CD14-positive monocyte (primary cell): ENCODE results near the gene CIART. TPM values are rescaled to one million over a fixed set of nuclear protein-coding genes. Genes with fewer than 3 reads are reported as not detected.
A peak's percentile ranks its signal among the peaks of the same experiment; 100 is the strongest.

Source experiments
- DNase-seq, 3 donors: peaks; one replicate each; pipeline ENCODE4 v3.0.0-alpha.2; 2011 to 2022
- H2AFZ ChIP-seq: 2 replicates; pipeline ENCODE4 v1.6.0; 2012; ENCODE audit warnings: mild to moderate bottlenecking, low read depth, low read length, inconsistent platforms; ENCODE audit not compliant: insufficient read depth, poor library complexity, severe bottlenecking
- H3K27ac ChIP-seq, 2 donors: 1 replicate in 1 of 2; 2 replicates in 1 of 2; pipeline ENCODE4 v1.5.1; 2012 to 2013; ENCODE audit warnings: low read length in 2 of 2, control low read depth in 1 of 2, inconsistent platforms in 1 of 2, low read depth in 1 of 2, mild to moderate bottlenecking in 1 of 2
- H3K27me3 ChIP-seq, 2 donors: one replicate each; pipeline versions ENCODE4 v1.6.0 to v1.6.1; 2011 to 2013; ENCODE audit warnings: low read length in 2 of 2; ENCODE audit not compliant: control insufficient read depth in 2 of 2, insufficient read depth in 2 of 2
- H3K36me3 ChIP-seq, 2 donors: replicated peaks in 1 of 2; 1 replicate in 1 of 2; 2 replicates in 1 of 2; pipeline versions ENCODE4 v1.5.1 to v1.6.1; 2012 to 2013; ENCODE audit warnings: low read length in 2 of 2, control low read depth in 1 of 2, inconsistent platforms in 1 of 2, mild to moderate bottlenecking in 1 of 2; ENCODE audit not compliant: insufficient read depth in 2 of 2, control insufficient read depth in 1 of 2
- H3K4me1 ChIP-seq, 2 donors: 1 replicate in 1 of 2; 2 replicates in 1 of 2; pipeline versions ENCODE4 v1.5.1 to v1.6.1; 2012 to 2013; ENCODE audit warnings: low read length in 2 of 2, control low read depth in 1 of 2, inconsistent platforms in 1 of 2, mild to moderate bottlenecking in 1 of 2, moderate library complexity in 1 of 2; ENCODE audit not compliant: insufficient read depth in 2 of 2, control insufficient read depth in 1 of 2
- H3K4me2 ChIP-seq: replicated peaks from 2 replicates; pipeline ENCODE3; 2012; ENCODE audit warnings: low read length, moderate library complexity, mild to moderate bottlenecking; ENCODE audit not compliant: poor library complexity, severe bottlenecking; ENCODE audit errors: extremely low read depth
- H3K4me3 ChIP-seq, 3 experiments: fragments of 200-600 bp in 1 of 3; sonication (generic) in 1 of 3; replicated peaks in 1 of 3; 1 replicate in 2 of 3; 2 replicates in 1 of 3; pipeline ENCODE4 v1.5.1; 2011 to 2013; ENCODE audit warnings: low read length in 3 of 3, mild to moderate bottlenecking in 3 of 3, control low read depth in 2 of 3, low read depth in 2 of 3, inconsistent platforms in 1 of 3, moderate library complexity in 1 of 3
- H3K79me2 ChIP-seq: 2 replicates; pipeline ENCODE4 v1.6.0; 2012; ENCODE audit warnings: mild to moderate bottlenecking, control low read depth, inconsistent platforms, low read length, moderate library complexity; ENCODE audit not compliant: insufficient read depth
- H3K9ac ChIP-seq: 2 replicates; pipeline ENCODE4 v1.6.0; 2017; ENCODE audit warnings: low read length, mild to moderate bottlenecking; ENCODE audit not compliant: insufficient read depth, poor library complexity, severe bottlenecking
- H3K9me3 ChIP-seq, 2 donors: replicated peaks in 1 of 2; 1 replicate in 1 of 2; 2 replicates in 1 of 2; pipeline versions ENCODE4 v1.5.1 to v1.6.1; 2012 to 2013; ENCODE audit warnings: low read length in 2 of 2, control low read depth in 1 of 2; ENCODE audit not compliant: control insufficient read depth in 1 of 2, insufficient read depth in 1 of 2
- H4K20me1 ChIP-seq: 2 replicates; pipeline ENCODE4 v1.6.0; 2012; ENCODE audit warnings: mild to moderate bottlenecking, low read length, control low read depth, moderate library complexity; ENCODE audit not compliant: insufficient read depth
- H3K27ac Mint-ChIP-seq, 7 donors: one replicate each; pipeline ENCODE4 v1.8.0; 2020; ENCODE audit warnings: mild to moderate bottlenecking in 7 of 7, mixed read lengths in 7 of 7, moderate library complexity in 6 of 7, inconsistent platforms in 2 of 7
- H3K27me3 Mint-ChIP-seq, 3 donors: one replicate each; pipeline ENCODE4 v1.8.0; 2021 to 2022; ENCODE audit warnings: low read depth in 3 of 3, mild to moderate bottlenecking in 3 of 3, mixed read lengths in 3 of 3, moderate library complexity in 3 of 3, inconsistent platforms in 1 of 3
- H3K36me3 Mint-ChIP-seq, 2 donors: one replicate each; pipeline ENCODE4 v1.8.0; 2020; ENCODE audit warnings: mixed read lengths in 2 of 2, inconsistent platforms in 1 of 2, mild to moderate bottlenecking in 1 of 2
- H3K4me1 Mint-ChIP-seq: one replicate; pipeline ENCODE4 v1.8.0; 2020; ENCODE audit warnings: mild to moderate bottlenecking, mixed read lengths
- H3K4me3 Mint-ChIP-seq, 2 donors: one replicate each; pipeline ENCODE4 v1.8.0; 2020; ENCODE audit warnings: mild to moderate bottlenecking in 2 of 2, mixed read lengths in 2 of 2, moderate library complexity in 1 of 2
- H3K9me3 Mint-ChIP-seq, 7 donors: one replicate each; pipeline ENCODE4 v1.8.0; 2020 to 2022; ENCODE audit warnings: mixed read lengths in 7 of 7, mild to moderate bottlenecking in 6 of 7, moderate library complexity in 6 of 7, inconsistent platforms in 2 of 7
- WGBS: methylation state at CpG from one replicate; pipeline ENCODE4 v1.1.5; 2013; ENCODE audit warnings: missing lambda C conversion rate; ENCODE audit not compliant: insufficient coverage; 5-methylcytosine and 5-hydroxymethylcytosine counted together
- intact Hi-C, 2 donors: fragments of 100-400 bp; cut with micrococcal nuclease; formaldehyde crosslinking; loops; one replicate each; pipeline versions ENCODE4 v1.15.0 to v1.15.1; 2023
- polyA plus RNA-seq, 3 donors: library from polyadenylated mRNA; depleted of rRNA in 1 of 3; unstranded in 2 of 3; stranded (reverse) in 1 of 3; fragments of 300-500 nt in 2 of 3; fragments of >200 nt in 1 of 3; fragmentation: Illumina TruSeq in 2 of 3; gene quantifications; 1 replicate in 2 of 3; 2 replicates in 1 of 3; pipeline ENCODE4 v1.2.3, GENCODE V29; 2012 to 2021
- small RNA-seq: library from RNA; depleted of rRNA; stranded (forward); fragments of <200 nt; gene quantifications from one replicate; pipeline ENCODE3, GENCODE V24; 2012; ENCODE audit warnings: low read depth; ENCODE audit not compliant: insufficient read length
- TF ChIP-seq, protein P1 (sequence below): fragments of 200-600 bp; IDR thresholded peaks from one replicate; pipeline ENCODE4 v1.8.0; 2022; ENCODE audit warnings: antibody characterized with exemption, mild to moderate bottlenecking

CIART gene
- polyA plus RNA-seq, 3 donors = 0.61 TPM; not detected in 2

DNA sequence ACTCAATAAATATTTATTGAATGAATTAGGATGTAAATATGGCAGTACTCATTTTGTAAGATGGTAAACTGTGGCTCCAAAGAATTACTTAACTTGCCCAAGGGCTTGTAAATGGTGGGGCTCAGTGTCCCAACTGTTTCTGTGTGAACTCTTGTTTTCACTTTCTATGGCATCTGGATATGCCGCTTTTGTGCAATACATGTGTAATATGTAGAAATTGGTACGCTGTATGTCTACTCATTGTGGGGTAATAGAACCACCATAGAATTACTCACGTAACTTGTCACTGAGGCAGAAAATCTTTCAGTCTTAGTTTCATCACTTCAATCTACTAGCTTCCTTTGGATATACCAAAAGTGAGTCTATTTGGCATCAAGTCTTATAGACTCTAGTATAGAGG is 40.0 kb downstream of the CIART start:
- Histone ChIP-seq H2AFZ (no peak overlapping the region), H3K4me2 (peak overlapping the region; percentile 90), H3K36me3 (peaks cover 24 to 33% of the 10 kb centered on the region in 2 donors), H3K4me3 (peak overlapping the region; percentile 86 to 94 (median 93)), H3K27me3 (no peaks in the 10 kb centered on the region), H4K20me1 (peaks cover 14% of the 10 kb centered on the region), H3K79me2 (peaks cover 59% of the 10 kb centered on the region), H3K9me3 (no peaks in the 10 kb centered on the region), H3K9ac (peak overlapping the region; percentile 81), H3K4me1 (peaks cover 21% of the 10 kb centered on the region in 2 donors), H3K27ac (peak overlapping the region; percentile 49 to 93)
- Mint-ChIP-seq H3K36me3 (peaks cover 29 to 42% of the 10 kb centered on the region in 2 donors), H3K4me3 (peak overlapping the region; percentile 99 to 100), H3K27ac (peak overlapping the region; percentile 99 to 100 (median 100)), H3K4me1 (peaks cover 19% of the 10 kb centered on the region), H3K9me3 (no peaks in the 10 kb centered on the region), H3K27me3 (no peaks in the 10 kb centered on the region)
- intact Hi-C loops = loop anchor here (2.0 to 5.0 kb wide), 2 partner anchors 40 to 54 kb away; partner anchors contain the start of genes RPRD2 (in 2 of the 2) and APH1A (in 1 of the 2)
- DNase-seq = peak; percentile 91 to 98 (median 97)
- TF ChIP-seq, protein P1, sequence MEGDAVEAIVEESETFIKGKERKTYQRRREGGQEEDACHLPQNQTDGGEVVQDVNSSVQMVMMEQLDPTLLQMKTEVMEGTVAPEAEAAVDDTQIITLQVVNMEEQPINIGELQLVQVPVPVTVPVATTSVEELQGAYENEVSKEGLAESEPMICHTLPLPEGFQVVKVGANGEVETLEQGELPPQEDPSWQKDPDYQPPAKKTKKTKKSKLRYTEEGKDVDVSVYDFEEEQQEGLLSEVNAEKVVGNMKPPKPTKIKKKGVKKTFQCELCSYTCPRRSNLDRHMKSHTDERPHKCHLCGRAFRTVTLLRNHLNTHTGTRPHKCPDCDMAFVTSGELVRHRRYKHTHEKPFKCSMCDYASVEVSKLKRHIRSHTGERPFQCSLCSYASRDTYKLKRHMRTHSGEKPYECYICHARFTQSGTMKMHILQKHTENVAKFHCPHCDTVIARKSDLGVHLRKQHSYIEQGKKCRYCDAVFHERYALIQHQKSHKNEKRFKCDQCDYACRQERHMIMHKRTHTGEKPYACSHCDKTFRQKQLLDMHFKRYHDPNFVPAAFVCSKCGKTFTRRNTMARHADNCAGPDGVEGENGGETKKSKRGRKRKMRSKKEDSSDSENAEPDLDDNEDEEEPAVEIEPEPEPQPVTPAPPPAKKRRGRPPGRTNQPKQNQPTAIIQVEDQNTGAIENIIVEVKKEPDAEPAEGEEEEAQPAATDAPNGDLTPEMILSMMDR = no peak
- WGBS = no CpG with 5 or more reads among the region's 3 CpGs

DNA sequence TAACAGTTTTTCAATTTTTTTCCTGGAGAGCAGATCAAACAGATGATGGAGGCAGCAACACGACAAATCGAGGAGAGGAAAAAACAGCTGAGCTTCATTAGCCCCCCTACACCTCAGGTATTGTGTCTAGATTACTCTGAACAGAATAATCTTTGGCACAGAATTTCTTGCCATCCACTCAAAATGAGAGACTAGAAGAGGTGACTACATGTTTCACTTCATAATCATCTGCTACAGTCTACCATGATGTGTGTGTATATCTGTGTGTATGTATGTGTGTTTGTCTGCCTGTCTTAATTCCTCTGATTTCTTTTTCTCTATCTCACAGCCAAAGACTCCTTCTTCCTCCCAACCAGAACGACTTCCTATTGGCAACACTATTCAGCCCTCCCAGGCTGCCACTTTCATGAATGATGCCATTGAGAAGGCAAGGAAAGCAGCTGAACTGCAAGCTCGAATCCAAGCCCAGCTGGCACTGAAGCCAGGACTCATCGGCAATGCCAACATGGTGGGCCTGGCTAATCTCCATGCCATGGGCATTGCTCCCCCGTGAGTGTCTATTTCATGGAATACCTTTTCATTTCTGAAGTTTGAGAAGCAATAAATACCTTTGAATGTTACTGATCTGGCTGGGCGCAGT is 50.4 kb downstream of the CIART start:
- Histone ChIP-seq H3K27ac (peak overlapping the region in 1 of 2 donors; percentile 32), H3K36me3 (peaks cover 91 to 100% of the 10 kb centered on the region in 2 donors), H3K9me3 (no peaks in the 10 kb centered on the region), H4K20me1 (peaks cover 8% of the 10 kb centered on the region), H3K9ac (no peak overlapping the region), H3K4me2 (no peak overlapping the region), H3K4me1 (no peaks in the 10 kb centered on the region), H2AFZ (no peak overlapping the region), H3K4me3 (no peak overlapping the region), H3K27me3 (no peaks in the 10 kb centered on the region), H3K79me2 (peaks cover 18% of the 10 kb centered on the region)
- TF ChIP-seq, protein P1 = no peak
- Mint-ChIP-seq H3K36me3 (peaks cover 74 to 98% of the 10 kb centered on the region in 2 donors), H3K4me3 (no peak overlapping the region), H3K27me3 (peaks cover 0 to 2% (median 0%) of the 10 kb centered on the region in 3 donors), H3K4me1 (no peaks in the 10 kb centered on the region), H3K27ac (peak overlapping the region in 1 of 7 donors; percentile 11), H3K9me3 (peaks cover 0 to 2% (median 0%) of the 10 kb centered on the region in 7 donors)
- no peak for DNase-seq
- intact Hi-C loops = no loop called here
- 95% methylated on average over 5 of the region's 7 CpGs for WGBS

Small RNA genes within 50 kb of the gene (small RNA-seq; reads per million reads assigned to genes)
- 9.4 reads per million, percentile 73 among the genes with 10 or more reads in this experiment for gene RNU2-17P

Other genes starting within 250 kb of the CIART start
- 10 to 100 TPM; 36.0 to 41.9 (median 36.8) TPM for gene VPS45, start 214.8 kb upstream of the CIART start, polyA plus RNA-seq
- gene PLEKHO1, start 132.6 kb upstream of the CIART start, polyA plus RNA-seq = 100 to 1,000 TPM in 2 of 3 donors, 10 to 100 TPM in 1; 87.2 to 170 (median 110) TPM
- gene ANP32E, start 46.4 kb upstream of the CIART start, polyA plus RNA-seq = 10 to 100 TPM in 2 of 3 donors, 1 to 10 TPM in 1; 4.6 to 26.6 (median 20.4) TPM
- gene CA14, start 24.8 kb upstream of the CIART start, polyA plus RNA-seq = not detected
- gene APH1A, start 13.5 kb upstream of the CIART start, polyA plus RNA-seq = 100 to 1,000 TPM in 1 of 3 donors, 10 to 100 TPM in 2; 83.7 to 134 (median 83.9) TPM
- gene C1orf54, start 9.8 kb upstream of the CIART start, polyA plus RNA-seq = 10 to 100 TPM in 1 of 3 donors, 1 to 10 TPM in 2; 9.2 to 14.5 (median 10.0) TPM
- gene MRPS21, start 11.3 kb downstream of the CIART start, polyA plus RNA-seq = 10 to 100 TPM; 42.3 to 53.0 (median 49.6) TPM
- gene PRPF3, start 39.0 kb downstream of the CIART start, polyA plus RNA-seq = 10 to 100 TPM in 1 of 3 donors, 1 to 10 TPM in 2; 5.9 to 84.7 (median 7.9) TPM
- 1 to 10 TPM; 5.9 to 9.7 (median 8.2) TPM for gene RPRD2, start 81.6 kb downstream of the CIART start, polyA plus RNA-seq
- gene TARS2, start 204.9 kb downstream of the CIART start, polyA plus RNA-seq = 10 to 100 TPM; 12.0 to 14.7 (median 14.6) TPM
- gene ECM1, start 225.6 kb downstream of the CIART start, polyA plus RNA-seq = 1 to 10 TPM in 1 of 3 donors, not detected in 2; 1.0 TPM
- not detected for gene FALEC, start 233.2 kb downstream of the CIART start, polyA plus RNA-seq